H1 (cell line): ENCODE measurements around the gene HDAC9.

Source experiments
- CHD2 ChIP-seq: IDR thresholded peaks from 2 replicates; pipeline ENCODE4 v1.6.1; 2012; ENCODE audit warnings: low read length, improper control_type of control experiment
- EZH2 ChIP-seq: fragments of 200-600 bp; sonication (generic); IDR thresholded peaks from 2 replicates; pipeline ENCODE4 v1.7.1; 2012; ENCODE audit warnings: low read depth, mild to moderate bottlenecking, moderate library complexity, low read length, inconsistent platforms; ENCODE audit not compliant: severe bottlenecking
- GABPA ChIP-seq: IDR thresholded peaks from 2 replicates; pipeline ENCODE4 v1.6.1; 2011; ENCODE audit warnings: mild to moderate bottlenecking, low read length, moderate library complexity, borderline replicate concordance; ENCODE audit not compliant: insufficient read depth
- POLR2A ChIP-seq, 2 experiments: IDR thresholded peaks; 1 replicate in 1 of 2; 2 replicates in 1 of 2; pipeline ENCODE4 v1.6.1; 2011; ENCODE audit warnings: low read depth in 2 of 2, low read length in 2 of 2, mild to moderate bottlenecking in 2 of 2; ENCODE audit errors: control extremely low read depth in 1 of 2
- POU5F1 ChIP-seq: IDR thresholded peaks from 2 replicates; pipeline ENCODE4 v1.6.1; 2011; ENCODE audit warnings: low read depth, mild to moderate bottlenecking, low read length, moderate library complexity
- RBBP5 ChIP-seq: IDR thresholded peaks from 2 replicates; pipeline ENCODE4 v1.7.1; 2012; ENCODE audit warnings: low read depth, mild to moderate bottlenecking, inconsistent platforms, low read length, moderate library complexity, borderline replicate concordance
- SIN3A ChIP-seq, 2 experiments: IDR thresholded peaks in 1 of 2; conservative IDR thresholded peaks in 1 of 2; 2 replicates each; pipeline ENCODE4 v1.6.1; 2011 to 2012; ENCODE audit warnings: low read length in 2 of 2, improper control_type of control experiment in 1 of 2, low read depth in 1 of 2, mild to moderate bottlenecking in 1 of 2
- SP1 ChIP-seq: IDR thresholded peaks from 2 replicates; pipeline ENCODE4 v1.6.1; 2011; ENCODE audit warnings: low read depth, low read length
- TAF7 ChIP-seq: optimal IDR thresholded peaks from 2 replicates; pipeline ENCODE3; 2011; ENCODE audit warnings: low read depth, mild to moderate bottlenecking, inconsistent platforms, low read length, moderate library complexity, borderline replicate concordance
- TCF12 ChIP-seq: IDR thresholded peaks from 2 replicates; pipeline ENCODE4 v1.6.1; 2011; ENCODE audit warnings: low read depth, mild to moderate bottlenecking, low read length
- ZNF274 ChIP-seq: IDR thresholded peaks from 2 replicates; pipeline ENCODE4 v1.7.0; 2012; ENCODE audit warnings: low read length, borderline replicate concordance; ENCODE audit errors: extremely low read depth
- TF ChIP-seq, protein P1 (sequence below), 3 experiments: IDR thresholded peaks; 1 replicate in 2 of 3; 2 replicates in 1 of 3; pipeline versions ENCODE4 v1.5.1 to v1.6.1; 2011; ENCODE audit warnings: low read length in 3 of 3, mild to moderate bottlenecking in 3 of 3, inconsistent platforms in 2 of 3, low read depth in 1 of 3, moderate library complexity in 1 of 3; ENCODE audit not compliant: insufficient read depth in 1 of 3; ENCODE audit errors: control extremely low read depth in 1 of 3

DNA sequence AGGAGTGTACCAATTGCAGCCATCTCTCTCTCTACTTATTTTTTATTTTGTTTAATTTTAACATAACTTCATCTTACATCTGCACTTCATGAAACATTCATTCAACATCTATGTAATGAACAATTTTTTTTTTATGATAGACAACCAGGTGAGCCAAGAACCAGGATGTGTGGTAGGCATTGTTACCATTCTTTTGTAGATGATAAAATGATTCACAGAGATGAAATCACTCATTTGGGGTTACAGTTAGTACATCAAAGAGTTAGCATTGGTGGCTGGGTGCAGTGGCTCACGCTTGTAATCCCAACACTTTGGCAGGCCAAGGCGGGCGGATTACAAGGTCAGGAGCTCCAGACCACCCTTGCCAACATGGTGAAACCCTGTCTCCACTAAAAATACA, 127.8 kb downstream of the HDAC9 start:
- TF ChIP-seq, protein P1, sequence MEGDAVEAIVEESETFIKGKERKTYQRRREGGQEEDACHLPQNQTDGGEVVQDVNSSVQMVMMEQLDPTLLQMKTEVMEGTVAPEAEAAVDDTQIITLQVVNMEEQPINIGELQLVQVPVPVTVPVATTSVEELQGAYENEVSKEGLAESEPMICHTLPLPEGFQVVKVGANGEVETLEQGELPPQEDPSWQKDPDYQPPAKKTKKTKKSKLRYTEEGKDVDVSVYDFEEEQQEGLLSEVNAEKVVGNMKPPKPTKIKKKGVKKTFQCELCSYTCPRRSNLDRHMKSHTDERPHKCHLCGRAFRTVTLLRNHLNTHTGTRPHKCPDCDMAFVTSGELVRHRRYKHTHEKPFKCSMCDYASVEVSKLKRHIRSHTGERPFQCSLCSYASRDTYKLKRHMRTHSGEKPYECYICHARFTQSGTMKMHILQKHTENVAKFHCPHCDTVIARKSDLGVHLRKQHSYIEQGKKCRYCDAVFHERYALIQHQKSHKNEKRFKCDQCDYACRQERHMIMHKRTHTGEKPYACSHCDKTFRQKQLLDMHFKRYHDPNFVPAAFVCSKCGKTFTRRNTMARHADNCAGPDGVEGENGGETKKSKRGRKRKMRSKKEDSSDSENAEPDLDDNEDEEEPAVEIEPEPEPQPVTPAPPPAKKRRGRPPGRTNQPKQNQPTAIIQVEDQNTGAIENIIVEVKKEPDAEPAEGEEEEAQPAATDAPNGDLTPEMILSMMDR (IDR thresholded peaks at IDR 0.05; ENCODE audit: control extremely low read depth in 1 of 3, insufficient read depth in 1 of 3, low read depth in 1 of 3, low read length in 3 of 3) = no peak
- TF ChIP-seq RBBP5 (no peak), CHD2 (no peak), POLR2A (IDR thresholded peaks at IDR 0.05; ENCODE audit: control extremely low read depth in 1 of 2, low read depth in 2 of 2, low read length in 2 of 2) (no peak), POU5F1 (no peak), TCF12 (no peak), EZH2 (no peak), ZNF274 (no peak), SIN3A (conservative IDR thresholded peaks at IDR 0.05 in 1 of 2, IDR thresholded peaks at IDR 0.05 in 1 of 2; ENCODE audit: low read depth in 1 of 2, low read length in 2 of 2) (no peak), SP1 (no peak), TAF7 (no peak), GABPA (no peak)
